HepG2 (cell line): ENCODE data around the gene SEH1L. TPM values are rescaled to one million over a fixed set of nuclear protein-coding genes. Genes with fewer than 3 reads are reported as not detected.

Source experiments
- ATF6 ChIP-seq: sonication (generic); formaldehyde crosslinking; conservative IDR thresholded peaks from 2 replicates; pipeline ENCODE4 v1.4.0; 2020; ENCODE audit warnings: missing genetic modification reagents
- BRCA1 ChIP-seq: sonication (generic); formaldehyde crosslinking; IDR thresholded peaks from 2 replicates; pipeline ENCODE4 v1.4.0; 2020; ENCODE audit warnings: missing genetic modification reagents
- CREB1 ChIP-seq, 2 experiments: fragments of 450-650 bp in 1 of 2; IDR thresholded peaks; 2 replicates each; pipeline ENCODE4 v1.6.1; 2016 to 2017; ENCODE audit warnings: control low read depth in 1 of 2, mild to moderate bottlenecking in 1 of 2, missing compliant biosample characterization in 1 of 2, missing genetic modification characterization in 1 of 2
- FOXA3 ChIP-seq: IDR thresholded peaks from 2 replicates; pipeline ENCODE4 v1.6.1; 2016; ENCODE audit warnings: missing genetic modification reagents, missing compliant biosample characterization
- GPN1 ChIP-seq: sonication (generic); formaldehyde crosslinking; IDR thresholded peaks from 2 replicates; pipeline ENCODE4 v1.5.1; 2020; ENCODE audit warnings: missing genetic modification reagents, borderline replicate concordance
- HOXA3 ChIP-seq: sonication (generic); formaldehyde crosslinking; IDR thresholded peaks from 2 replicates; pipeline ENCODE4 v1.5.0; 2020; ENCODE audit warnings: missing genetic modification reagents
- JUND ChIP-seq: sonication (generic); formaldehyde crosslinking; IDR thresholded peaks from 2 replicates; pipeline ENCODE4 v1.8.0; 2022; ENCODE audit warnings: mild to moderate bottlenecking, missing genetic modification reagents
- MXD1 ChIP-seq: sonication (generic); formaldehyde crosslinking; IDR thresholded peaks from 2 replicates; pipeline ENCODE4 v1.4.0; 2020; ENCODE audit warnings: mild to moderate bottlenecking, missing genetic modification reagents
- NFYB ChIP-seq: sonication (generic); formaldehyde crosslinking; IDR thresholded peaks from 2 replicates; pipeline ENCODE4 v1.4.0; 2020; ENCODE audit warnings: missing genetic modification reagents
- SP140L ChIP-seq: sonication (generic); formaldehyde crosslinking; IDR thresholded peaks from 2 replicates; pipeline ENCODE4 v1.4.0; 2020; ENCODE audit warnings: missing genetic modification reagents, borderline replicate concordance
- SPEN ChIP-seq: sonication (generic); formaldehyde crosslinking; IDR thresholded peaks from 2 replicates; pipeline ENCODE4 v1.5.1; 2020; ENCODE audit warnings: low read depth, mild to moderate bottlenecking, missing genetic modification reagents
- TOPORS ChIP-seq: sonication (generic); formaldehyde crosslinking; IDR thresholded peaks from 2 replicates; pipeline ENCODE4 v1.8.0; 2023; ENCODE audit warnings: mild to moderate bottlenecking, missing genetic modification reagents
- ZBTB26 ChIP-seq: IDR thresholded peaks from 2 replicates; pipeline ENCODE4 v1.6.1; 2016; ENCODE audit warnings: missing compliant biosample characterization, missing genetic modification reagents, borderline replicate concordance
- ZFP36 ChIP-seq: fragments of 150-350 bp; IDR thresholded peaks from 2 replicates; pipeline ENCODE4 v1.6.1; 2018; ENCODE audit warnings: borderline replicate concordance, low read length, low read depth; ENCODE audit not compliant: partially characterized antibody
- ZGPAT ChIP-seq: IDR thresholded peaks from 2 replicates; pipeline ENCODE4 v1.6.1; 2016; ENCODE audit warnings: mild to moderate bottlenecking
- ZNF224 ChIP-seq: sonication (generic); formaldehyde crosslinking; IDR thresholded peaks from 2 replicates; pipeline ENCODE4 v1.5.0; 2020; ENCODE audit warnings: mild to moderate bottlenecking, missing genetic modification reagents
- ZNF232 ChIP-seq: sonication (generic); formaldehyde crosslinking; IDR thresholded peaks from 2 replicates; pipeline ENCODE4 v1.4.0; 2020; ENCODE audit warnings: missing genetic modification reagents, borderline replicate concordance
- ZNF281 ChIP-seq: sonication (generic); formaldehyde crosslinking; IDR thresholded peaks from 2 replicates; pipeline ENCODE4 v1.4.0; 2020; ENCODE audit warnings: missing genetic modification reagents, borderline replicate concordance
- ZNF367 ChIP-seq: sonication (generic); formaldehyde crosslinking; IDR thresholded peaks from 2 replicates; pipeline ENCODE4 v1.4.0; 2020; ENCODE audit warnings: missing genetic modification reagents, borderline replicate concordance
- ZNF451 ChIP-seq: sonication (generic); formaldehyde crosslinking; IDR thresholded peaks from 2 replicates; pipeline ENCODE4 v1.5.0; 2020; ENCODE audit warnings: mild to moderate bottlenecking, missing genetic modification reagents
- ZNF7 ChIP-seq: IDR thresholded peaks from 2 replicates; pipeline ENCODE4 v1.6.1; 2016; ENCODE audit warnings: missing biosample characterization, missing genetic modification reagents
- polyA plus RNA-seq, 8 experiments: library from polyadenylated mRNA; depleted of rRNA in 3 of 8; stranded (reverse) in 7 of 8; unstranded in 1 of 8; fragments of >200 nt; fragmentation: Illumina TruSeq in 4 of 8; extraction: Trizol in 4 of 8; gene quantifications; 2 replicates each; pipeline versions ENCODE4 v1.2.1 to v1.2.3, GENCODE V29; 2011 to 2016; ENCODE audit warnings: low read depth in 4 of 8, missing spikeins in 1 of 8, mixed read lengths in 1 of 8; ENCODE audit not compliant: insufficient read depth in 1 of 8
- total RNA-seq, 5 experiments: library from RNA; depleted of rRNA; stranded (reverse); fragments of >200 nt; fragmentation: Illumina TruSeq; extraction: Trizol; gene quantifications; 2 replicates each; pipeline ENCODE4 v1.2.3, GENCODE V29; 2016; ENCODE audit warnings: low read depth in 1 of 5

Gene SEH1L
- total and polyA plus RNA-seq, 2 of the 13 experiments (the other 11 are each of a cell fraction or from before 2014, with no cell fraction given): 59.6 to 63.5 TPM

- TF ChIP-seq JUND (CRISPR knock-in tag) (no peak), FOXA3 (CRISPR knock-in tag) (peak; percentile 46), ZNF224 (CRISPR knock-in tag) (peak; percentile 86; the same call in 1 of the 2 replicates), CREB1 (IDR thresholded peaks at IDR 0.05) (peak; percentile 44), CREB1 (CRISPR knock-in tag; IDR thresholded peaks at IDR 0.05) (no peak), NFYB (peak; percentile 94), ATF6 (peak; percentile 70; the same call in 1 of the 2 replicates), SPEN (CRISPR knock-in tag) (peak; percentile 83), GPN1 (CRISPR knock-in tag) (peak; percentile 85; the same call in 1 of the 2 replicates), TOPORS (CRISPR knock-in tag) (peak; percentile 94; the same call in 1 of the 2 replicates), ZBTB26 (peak; percentile 83; the same call in 1 of the 2 replicates), ZNF7 (CRISPR knock-in tag) (no peak), ZNF232 (peak; percentile 78; the same call in 1 of the 2 replicates), SP140L (CRISPR knock-in tag) (no peak), ZFP36 (no peak), BRCA1 (peak; percentile 77; the same call in 1 of the 2 replicates), ZNF281 (CRISPR knock-in tag) (peak; percentile 54; the same call in 1 of the 2 replicates), ZNF367 (CRISPR knock-in tag) (peak; percentile 82; the same call in 1 of the 2 replicates), ZGPAT (CRISPR knock-in tag) (peak; percentile 87; the same call in 1 of the 2 replicates), MXD1 (CRISPR knock-in tag) (peak; percentile 95), ZNF451 (CRISPR knock-in tag) (peak; percentile 91; the same call in 1 of the 2 replicates), HOXA3 (CRISPR knock-in tag) (peak; percentile 86)
Observed at GRCh38 chr18:12990967-12991820, 43.4 kb downstream of the SEH1L start, which contains the start of gene CEP192 (continued).
